Stimulated activated CD4-positive, alpha-beta T cell treated with anti-CD3 and anti-CD28 coated beads, Interleukin-12 subunit alpha, Interleukin-12 subunit beta, amount 100 ng/mL, for 24 hours (primary cell): ENCODE results near the gene HTRA3.

ENCODE experiments used
- DNase-seq, 2 experiments: peaks; one replicate each; pipeline ENCODE4 v3.0.0-alpha.2; 2020; ENCODE audit warnings: low read depth in 2 of 2

The HTRA3 gene

DNA sequence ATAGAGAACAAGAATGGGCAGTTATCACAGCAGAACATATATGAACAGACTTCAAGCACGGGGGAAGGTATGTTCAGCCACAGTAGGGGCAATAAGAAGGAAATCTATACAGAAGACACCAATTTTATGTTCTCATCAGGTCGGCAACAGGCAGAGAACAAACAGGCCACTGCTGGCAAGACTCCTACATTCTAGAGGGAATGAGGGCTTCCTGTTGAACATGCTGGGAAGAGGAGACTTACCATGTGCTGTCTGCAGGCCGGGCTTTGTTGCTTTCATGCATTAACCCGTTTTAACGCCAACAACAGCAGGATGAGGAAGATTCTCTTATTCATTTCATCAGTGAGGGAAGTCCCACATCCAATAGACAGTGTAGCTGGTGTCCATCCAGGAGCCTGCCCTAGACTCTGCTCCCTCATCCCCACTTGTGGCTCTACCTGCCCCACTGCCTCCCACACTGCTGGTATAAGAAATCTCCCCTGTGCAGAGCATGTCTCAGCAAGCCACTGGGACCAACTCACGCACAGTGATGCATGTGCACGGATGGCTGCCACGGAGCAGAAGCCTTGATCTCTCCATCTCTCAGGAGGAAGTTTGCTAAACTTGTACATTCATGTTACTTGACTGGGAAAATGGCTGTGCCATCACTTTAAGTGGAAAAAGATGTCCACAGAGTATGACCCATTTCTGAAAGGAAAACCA, 86.5 kb downstream of the HTRA3 start:
- no peak for DNase-seq
